ENCODE measurements around the gene PRKCE. TPM values are rescaled to one million over a fixed set of nuclear protein-coding genes. Genes with fewer than 3 reads are reported as not detected.

The PRKCE gene
- total RNA-seq, 2 donors from 2014 or later: 7.3 to 20.8 TPM

- no peak for DNase-seq
- no peaks in the 10 kb centered on the region for H3K36me3 ChIP-seq (replicated peaks in 1 of 2; ENCODE audit: insufficient read depth in 1 of 2, low read depth in 2 of 2)
- intact Hi-C loops (cut with DNase I): no loop called here
- TF ChIP-seq POLR2A (IDR thresholded peaks at IDR 0.05) (no peak), CTCF (IDR thresholded peaks at IDR 0.05) (no peak)
- no peak overlapping the region for H3K4me3 ChIP-seq
- no peak for ATAC-seq
- 79 to 85% methylated on average over 4 of the region's 4 CpGs for WGBS, 2 donors
- H3K4me1 ChIP-seq: peaks cover 32% of the 10 kb centered on the region
- H3K27me3 ChIP-seq: no peaks in the 10 kb centered on the region
- H3K27ac ChIP-seq: no peak overlapping the region
- no peaks in the 10 kb centered on the region for H3K9me3 ChIP-seq
These were observed 220.1 kb downstream of the PRKCE start for GRCh38 chr2:45871541-45871940.

- Histone ChIP-seq H3K27ac (no peak overlapping the region), H3K27me3 (no peaks in the 10 kb centered on the region), H3K9me3 (no peaks in the 10 kb centered on the region), H3K36me3 (replicated peaks in 1 of 2; ENCODE audit: insufficient read depth in 1 of 2, low read depth in 2 of 2) (no peaks in the 10 kb centered on the region), H3K4me1 (peaks cover 32% of the 10 kb centered on the region), H3K4me3 (no peak overlapping the region)
- no peak for TF ChIP-seq POLR2A (IDR thresholded peaks at IDR 0.05)
- TF ChIP-seq CTCF (IDR thresholded peaks at IDR 0.05): no peak
- peak in 1 of 4 donors; percentile 34 for DNase-seq
- ATAC-seq: no peak
- 57 to 63% methylated on average over 5 of the region's 5 CpGs for WGBS, 2 donors
- intact Hi-C loops (cut with DNase I): no loop called here
These were observed 220.7 kb downstream of the PRKCE start for GRCh38 chr2:45872211-45872610.

- no peaks in the 10 kb centered on the region for H3K36me3 ChIP-seq (replicated peaks in 1 of 2; ENCODE audit: insufficient read depth in 1 of 2, low read depth in 2 of 2)
- WGBS, 2 donors: 24% methylated on average over 3 of the region's 3 CpGs; no CpG with 5 or more reads in 1 of the 2 donors
- H3K9me3 ChIP-seq: no peaks in the 10 kb centered on the region
- DNase-seq (peak; percentile 91 to 96 (median 94)), ATAC-seq (peak; percentile 98)
- H3K4me3 ChIP-seq: no peak overlapping the region
- H3K27me3 ChIP-seq: no peaks in the 10 kb centered on the region
- H3K4me1 ChIP-seq: peaks cover 32% of the 10 kb centered on the region
- peak overlapping the region; percentile 28 to 58 (median 54) for H3K27ac ChIP-seq
- peak in 1 of 7 experiments; percentile 9 for TF ChIP-seq CTCF (IDR thresholded peaks at IDR 0.05)
- no peak for TF ChIP-seq POLR2A (IDR thresholded peaks at IDR 0.05)
- intact Hi-C loops (cut with DNase I): no loop called here
These were observed 222.9 kb downstream of the PRKCE start for GRCh38 chr2:45874344-45874743.

DNA sequence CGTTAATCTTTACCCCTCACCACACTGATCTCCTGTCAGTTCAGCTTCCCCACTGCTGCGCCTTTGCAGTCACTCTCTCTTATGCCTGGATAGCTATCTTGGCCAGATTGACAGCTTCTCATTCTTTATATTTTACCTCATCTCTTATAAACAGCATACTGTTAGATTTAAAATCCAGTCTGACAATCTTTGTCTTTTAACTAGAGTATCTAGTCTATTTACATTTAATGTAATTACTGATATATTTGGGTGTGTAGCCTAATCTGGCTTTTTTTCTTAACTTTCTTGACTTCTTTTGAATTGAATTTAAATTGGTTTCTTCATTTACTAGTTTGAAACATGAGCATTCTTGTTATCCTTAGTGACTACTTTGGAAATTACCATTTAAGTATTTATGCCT lies 225.1 kb downstream of the PRKCE start:
- TF ChIP-seq CTCF (IDR thresholded peaks at IDR 0.05) (no peak), POLR2A (IDR thresholded peaks at IDR 0.05) (no peak)
- intact Hi-C loops (cut with DNase I): no loop called here

GRCh38 chr2:45879406-45879805 lies 227.9 kb downstream of the PRKCE start:
- no peaks in the 10 kb centered on the region for H3K36me3 ChIP-seq (replicated peaks in 1 of 2; ENCODE audit: insufficient read depth in 1 of 2, low read depth in 2 of 2)
- WGBS, 2 donors: 78 to 82% methylated on average over 6 of the region's 6 CpGs
- H3K27ac ChIP-seq: no peak overlapping the region
- ATAC-seq: no peak
- intact Hi-C loops (cut with DNase I): no loop called here
- no peaks in the 10 kb centered on the region for H3K9me3 ChIP-seq
- peaks cover 12% of the 10 kb centered on the region for H3K4me1 ChIP-seq
- TF ChIP-seq CTCF (IDR thresholded peaks at IDR 0.05) (peak in 1 of 7 experiments; percentile 2), POLR2A (IDR thresholded peaks at IDR 0.05) (no peak)
- no peak for DNase-seq
- H3K4me3 ChIP-seq: no peak overlapping the region
- no peaks in the 10 kb centered on the region for H3K27me3 ChIP-seq

More for the DNA sequence above, 225.1 kb downstream of the PRKCE start:
- ATAC-seq (no peak), DNase-seq (no peak)
- Histone ChIP-seq H3K9me3 (no peaks in the 10 kb centered on the region), H3K4me3 (no peak overlapping the region), H3K27ac (no peak overlapping the region), H3K4me1 (peaks cover 33% of the 10 kb centered on the region), H3K27me3 (no peaks in the 10 kb centered on the region), H3K36me3 (replicated peaks in 1 of 2; ENCODE audit: insufficient read depth in 1 of 2, low read depth in 2 of 2) (no peaks in the 10 kb centered on the region)
- 92 to 95% methylated on average over 2 of the region's 2 CpGs for WGBS, 2 donors

All from body of pancreas (tissue), 4 donors.